ENCODE results near the gene HCAR2.
"Not testable (repeated sequence)": the region's sequence is repeated elsewhere in the genome, so short reads cannot be mapped to it uniquely, and the experiment has no call there.

HCAR2 gene

GRCh38 chr12:122665349-122665748, 37.8 kb downstream of the HCAR2 start:
- DNase-seq, result no peak

GRCh38 chr12:122661938-122662337, 41.2 kb downstream of the HCAR2 start:
- DNase-seq, result no peak

GRCh38 chr12:122661246-122661645, 41.9 kb downstream of the HCAR2 start:
- DNase-seq, result no peak

- DNase-seq, result no peak
Measured at GRCh38 chr12:122659579-122659978, 43.6 kb downstream of the HCAR2 start.

- DNase-seq, result no peak
Measured at GRCh38 chr12:122656298-122656697, 46.9 kb downstream of the HCAR2 start.

- not testable (repeated sequence) for DNase-seq
Measured at GRCh38 chr12:122653291-122653690, 49.9 kb downstream of the HCAR2 start.

- no peak for DNase-seq
Measured at GRCh38 chr12:122651520-122652224, 51.5 kb downstream of the HCAR2 start.

Measured in fibroblast of skin of back (primary cell).